SU-DHL-6 (cell line): ENCODE results near the gene NR1H2.

Experiments
- CTCF ChIP-seq: fragments of 200-600 bp; sonication (generic); IDR thresholded peaks from one replicate; pipeline ENCODE4 v1.5.1; 2017; ENCODE audit warnings: antibody characterized with exemption, mild to moderate bottlenecking, low read length, moderate library complexity; ENCODE audit not compliant: insufficient read depth, poor library complexity, severe bottlenecking
- EZH2phosphoT487 ChIP-seq: fragments of 200-600 bp; sonication (generic), shearing (Covaris generic); conservative IDR thresholded peaks from 2 replicates; pipeline ENCODE4 v1.6.1; 2018; ENCODE audit warnings: mild to moderate bottlenecking, antibody characterized with exemption, low read length, moderate library complexity, mixed read lengths

DNA sequence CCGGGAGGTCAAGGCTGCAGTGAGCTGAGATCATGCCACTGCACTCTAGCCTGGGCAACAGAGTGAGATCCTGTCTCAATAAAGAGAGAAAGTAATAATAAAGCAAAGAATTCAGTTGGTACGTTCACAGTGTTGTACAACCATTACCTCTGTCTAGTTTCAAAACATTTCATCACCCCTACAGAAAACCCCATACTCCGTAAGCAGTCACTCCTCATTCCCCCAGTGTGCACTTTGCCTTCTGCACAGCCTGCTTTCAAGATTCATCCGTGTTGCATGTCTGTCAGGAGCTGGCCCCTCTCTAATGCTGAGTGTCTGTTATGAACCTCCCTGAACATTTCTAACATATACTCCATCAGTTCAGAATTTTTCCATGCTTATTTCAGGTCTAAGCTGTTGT lies 17.3 kb downstream of the NR1H2 start:
- TF ChIP-seq CTCF (no peak), EZH2phosphoT487 (no peak)
